PC-9 (cell line): ENCODE results near the gene THOC1.

ENCODE experiments used
- CTCF ChIP-seq: fragments of 200-600 bp; sonication (generic); conservative IDR thresholded peaks from 2 replicates; pipeline ENCODE4 v1.6.1; 2017; ENCODE audit warnings: mixed run types, antibody characterized with exemption, mild to moderate bottlenecking, moderate library complexity
- EZH2 ChIP-seq: fragments of 200-600 bp; sonication (generic); IDR thresholded peaks from 2 replicates; pipeline ENCODE4 v1.8.0; 2017; ENCODE audit warnings: antibody characterized with exemption, low read depth

GRCh38 chr18:172361-172760, 95.5 kb downstream of the THOC1 start:
- TF ChIP-seq EZH2 (no peak), CTCF (no peak)
